RWPE2 (cell line): ENCODE data around the gene LIAS.

ENCODE experiments used
- ATAC-seq: fragments of 200-7000 bp; cut with Tn5 transposase; 3 replicates; pipeline ENCODE4 v1.9.1; 2021; ENCODE audit warnings: low read depth
- DNase-seq: peaks from one replicate; pipeline ENCODE4 v3.0.0-alpha.2; 2020; ENCODE audit warnings: low spot score
- H3K27ac ChIP-seq: fragments of 450-650 bp; 2 replicates; pipeline ENCODE4 v1.5.1; 2017; ENCODE audit warnings: mild to moderate bottlenecking; ENCODE audit not compliant: poor library complexity, severe bottlenecking
- H3K27me3 ChIP-seq: fragments of 250-450 bp; sonication (Bioruptor Pico); 2 replicates; pipeline ENCODE4 v1.5.1; 2021; ENCODE audit warnings: mild to moderate bottlenecking, moderate library complexity; ENCODE audit not compliant: insufficient read depth, poor library complexity, severe bottlenecking
- H3K36me3 ChIP-seq: fragments of 250-450 bp; sonication (Bioruptor Pico); 2 replicates; pipeline ENCODE4 v1.5.1; 2020; ENCODE audit warnings: low read depth, mild to moderate bottlenecking, moderate library complexity
- H3K4me1 ChIP-seq: fragments of 250-450 bp; sonication (Bioruptor Pico); 2 replicates; pipeline ENCODE4 v1.5.1; 2021; ENCODE audit warnings: mild to moderate bottlenecking, moderate library complexity; ENCODE audit not compliant: insufficient read depth, poor library complexity, severe bottlenecking
- H3K4me3 ChIP-seq: fragments of 250-450 bp; sonication (Bioruptor Pico); 2 replicates; pipeline ENCODE4 v1.5.1; 2021; ENCODE audit warnings: mild to moderate bottlenecking, moderate library complexity; ENCODE audit not compliant: severe bottlenecking
- H3K9me3 ChIP-seq: fragments of 250-450 bp; sonication (Bioruptor Pico); 2 replicates; pipeline ENCODE4 v1.5.1; 2021; ENCODE audit warnings: mild to moderate bottlenecking, moderate library complexity; ENCODE audit not compliant: severe bottlenecking
- TF ChIP-seq, protein P1 (sequence below): fragments of 450-650 bp; IDR thresholded peaks from one replicate; pipeline ENCODE4 v1.5.1; 2017; ENCODE audit warnings: mild to moderate bottlenecking, moderate library complexity; ENCODE audit not compliant: poor library complexity, severe bottlenecking

Gene LIAS

DNA sequence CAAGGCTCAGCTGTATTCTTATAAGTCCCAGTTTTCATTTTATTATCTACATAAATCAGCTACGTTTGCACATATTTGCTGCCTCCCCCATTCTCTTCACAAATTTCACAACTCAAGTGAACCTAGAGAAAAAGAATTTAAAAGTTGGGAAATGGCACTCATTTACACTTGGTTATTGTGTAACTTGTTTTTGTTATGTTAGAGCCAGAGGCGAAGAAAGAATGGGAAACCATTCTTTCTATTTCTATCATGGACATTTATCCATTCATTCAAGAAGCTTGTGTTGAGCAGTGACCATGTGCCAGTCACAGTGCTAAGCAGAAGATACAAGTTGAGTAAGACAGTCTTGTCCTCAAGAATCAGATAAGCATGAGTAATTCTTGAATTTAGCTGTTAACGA lies 13.5 kb downstream of the LIAS start:
- Histone ChIP-seq H3K4me3 (no peak overlapping the region), H3K4me1 (no peaks in the 10 kb centered on the region), H3K36me3 (peaks cover 69% of the 10 kb centered on the region), H3K27ac (no peak overlapping the region), H3K27me3 (no peaks in the 10 kb centered on the region), H3K9me3 (no peaks in the 10 kb centered on the region)
- TF ChIP-seq, protein P1, sequence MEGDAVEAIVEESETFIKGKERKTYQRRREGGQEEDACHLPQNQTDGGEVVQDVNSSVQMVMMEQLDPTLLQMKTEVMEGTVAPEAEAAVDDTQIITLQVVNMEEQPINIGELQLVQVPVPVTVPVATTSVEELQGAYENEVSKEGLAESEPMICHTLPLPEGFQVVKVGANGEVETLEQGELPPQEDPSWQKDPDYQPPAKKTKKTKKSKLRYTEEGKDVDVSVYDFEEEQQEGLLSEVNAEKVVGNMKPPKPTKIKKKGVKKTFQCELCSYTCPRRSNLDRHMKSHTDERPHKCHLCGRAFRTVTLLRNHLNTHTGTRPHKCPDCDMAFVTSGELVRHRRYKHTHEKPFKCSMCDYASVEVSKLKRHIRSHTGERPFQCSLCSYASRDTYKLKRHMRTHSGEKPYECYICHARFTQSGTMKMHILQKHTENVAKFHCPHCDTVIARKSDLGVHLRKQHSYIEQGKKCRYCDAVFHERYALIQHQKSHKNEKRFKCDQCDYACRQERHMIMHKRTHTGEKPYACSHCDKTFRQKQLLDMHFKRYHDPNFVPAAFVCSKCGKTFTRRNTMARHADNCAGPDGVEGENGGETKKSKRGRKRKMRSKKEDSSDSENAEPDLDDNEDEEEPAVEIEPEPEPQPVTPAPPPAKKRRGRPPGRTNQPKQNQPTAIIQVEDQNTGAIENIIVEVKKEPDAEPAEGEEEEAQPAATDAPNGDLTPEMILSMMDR: no peak
- no peak for DNase-seq
- ATAC-seq: no peak

DNA sequence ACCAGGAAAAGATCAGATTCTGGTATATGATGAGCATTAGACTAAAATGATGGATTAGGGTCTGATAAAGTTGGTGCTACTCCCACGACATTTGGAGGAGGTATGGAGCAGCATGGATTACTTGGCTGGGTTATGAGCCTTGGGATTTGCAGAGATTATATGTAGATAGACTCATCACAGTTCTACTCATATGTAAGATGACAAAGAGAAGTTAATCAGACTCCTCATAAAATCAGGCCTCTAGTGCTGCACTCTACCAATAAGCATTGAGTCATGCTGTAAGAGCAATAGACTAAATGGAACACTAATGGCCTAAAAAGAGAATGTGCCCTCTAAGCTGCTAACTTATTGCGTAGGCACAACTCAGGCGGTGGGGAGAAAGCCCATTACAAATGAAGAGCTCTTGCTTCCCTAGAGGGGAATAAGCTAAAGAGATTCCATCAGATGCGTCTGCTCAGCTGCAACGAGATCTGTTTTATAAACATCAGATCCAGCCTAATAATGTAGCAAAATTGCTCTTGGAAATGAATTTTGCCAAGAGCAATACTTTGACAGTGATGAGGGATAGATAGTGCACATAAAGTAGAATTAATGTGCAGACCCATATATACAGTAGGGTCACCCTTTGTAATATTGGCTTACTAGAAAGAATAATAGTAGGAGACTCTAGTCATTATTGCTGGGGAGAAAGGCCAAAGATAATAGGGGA lies 17.5 kb downstream of the LIAS start:
- H3K36me3 ChIP-seq: peaks cover 44% of the 10 kb centered on the region

DNA sequence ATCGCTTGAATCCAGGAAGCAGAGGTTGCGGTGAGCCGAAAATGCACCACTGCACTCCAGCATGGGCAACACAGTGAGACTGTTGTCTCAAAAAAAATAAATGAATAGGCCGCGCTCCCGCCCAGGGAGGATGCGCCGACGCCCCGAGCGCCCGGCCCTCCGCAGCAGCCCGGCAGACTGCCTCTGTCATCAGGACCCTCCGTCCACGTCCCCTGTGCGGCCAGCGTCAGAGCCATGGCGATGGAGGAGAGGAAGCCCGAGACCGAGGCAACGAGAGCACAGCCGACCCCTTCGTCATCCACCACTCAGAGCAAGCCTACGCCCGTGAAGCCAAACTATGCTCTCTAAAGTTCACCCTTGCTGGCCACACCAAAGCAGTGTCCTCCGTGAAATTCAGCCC lies 21.4 kb downstream of the LIAS start:
- Histone ChIP-seq H3K27ac (no peak overlapping the region), H3K36me3 (peaks cover 13% of the 10 kb centered on the region), H3K4me1 (no peaks in the 10 kb centered on the region), H3K27me3 (no peaks in the 10 kb centered on the region), H3K4me3 (no peak overlapping the region), H3K9me3 (no peaks in the 10 kb centered on the region)
- no peak for ATAC-seq
- TF ChIP-seq, protein P1: no peak
- no peak for DNase-seq

More for the DNA sequence above, 17.5 kb downstream of the LIAS start:
- Histone ChIP-seq H3K9me3 (no peaks in the 10 kb centered on the region), H3K4me3 (no peak overlapping the region), H3K4me1 (no peaks in the 10 kb centered on the region), H3K27ac (no peak overlapping the region), H3K27me3 (no peaks in the 10 kb centered on the region)
- TF ChIP-seq, protein P1: no peak
- ATAC-seq (no peak), DNase-seq (no peak)

DNA sequence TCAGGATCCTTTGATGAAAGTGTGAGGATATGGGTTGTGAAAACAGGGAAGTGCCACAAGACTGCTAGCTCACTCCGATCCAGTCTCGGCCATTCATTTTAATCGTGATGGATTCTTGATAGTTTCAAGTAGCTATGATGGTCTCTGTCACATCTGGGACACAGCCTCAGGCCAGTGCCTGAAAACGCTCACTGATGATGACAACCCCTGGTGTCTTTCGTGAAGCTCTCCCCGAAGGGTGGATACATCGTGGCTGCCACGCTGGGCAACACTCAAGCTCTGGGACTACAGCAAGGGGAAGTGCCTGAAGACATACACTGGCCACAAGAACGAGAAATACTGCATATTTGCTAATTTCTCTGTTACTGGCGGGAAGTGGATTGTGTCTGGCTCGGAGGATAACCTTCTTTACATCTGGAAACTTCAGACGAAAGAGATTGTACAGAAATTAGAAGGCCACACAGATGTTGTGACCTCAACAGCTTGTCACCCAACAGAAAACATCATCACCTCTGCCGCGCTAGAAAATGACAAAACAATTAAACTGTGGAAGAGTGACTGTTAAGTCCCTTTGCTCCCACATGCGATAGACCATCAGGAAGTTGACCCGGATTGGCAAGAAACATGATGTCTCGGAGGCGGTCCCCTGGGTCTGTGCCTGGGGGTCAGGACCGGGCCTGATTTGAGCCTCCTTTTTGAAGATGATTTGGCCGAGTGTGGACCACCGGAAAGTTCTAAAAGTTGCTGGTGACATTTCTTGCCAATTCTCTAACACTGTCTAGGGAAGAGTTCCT lies 22.2 kb downstream of the LIAS start:
- Histone ChIP-seq H3K4me1 (no peaks in the 10 kb centered on the region), H3K36me3 (peaks cover 5% of the 10 kb centered on the region; the same call in 1 of the 2 replicates), H3K27ac (no peak overlapping the region), H3K9me3 (no peaks in the 10 kb centered on the region), H3K27me3 (no peaks in the 10 kb centered on the region), H3K4me3 (no peak overlapping the region)
- ATAC-seq (no peak), DNase-seq (no peak)
- TF ChIP-seq, protein P1: no peak
